H54 (cell line): ENCODE results near the gene VSIG8.

Source experiments
- DNase-seq: peaks from one replicate; pipeline ENCODE4 v3.0.0; 2011; ENCODE audit warnings: low spot score, mixed read lengths; ENCODE audit not compliant: insufficient read length
- FAIRE-seq: peaks from 3 replicates; lab custom pipeline; 2011; peaks lifted over from hg19 to GRCh38; lab: Jason Lieb, UNC
- POLR2A ChIP-seq: IDR thresholded peaks from 2 replicates; pipeline ENCODE4 v1.6.1; 2011; ENCODE audit warnings: low read depth, mild to moderate bottlenecking, low read length

VSIG8 gene

GRCh38 chr1:159857889-159858288 is 4.6 kb downstream of the VSIG8 start:
- no peak for TF ChIP-seq POLR2A
- DNase-seq (no peak), FAIRE-seq (no peak)

- TF ChIP-seq POLR2A: no peak
- DNase-seq (no peak), FAIRE-seq (no peak)
Measured at GRCh38 chr1:159856576-159856975, 5.9 kb downstream of the VSIG8 start.

GRCh38 chr1:159855709-159856108 is 6.7 kb downstream of the VSIG8 start:
- TF ChIP-seq POLR2A: no peak
- FAIRE-seq: no peak

GRCh38 chr1:159854693-159855192 is 7.7 kb downstream of the VSIG8 start:
- peak; percentile 95 for DNase-seq

More at GRCh38 chr1:159855709-159856108, 6.7 kb downstream of the VSIG8 start:
- no peak for DNase-seq

GRCh38 chr1:159854116-159854692 is 8.3 kb downstream of the VSIG8 start:
- peak; percentile 88 for TF ChIP-seq POLR2A
- DNase-seq: peak; percentile 80
- FAIRE-seq: no peak

More at GRCh38 chr1:159854693-159855192, 7.7 kb downstream of the VSIG8 start:
- peak; percentile 77 for TF ChIP-seq POLR2A
- no peak for FAIRE-seq

GRCh38 chr1:159853417-159854115 is 8.9 kb downstream of the VSIG8 start:
- FAIRE-seq: no peak

GRCh38 chr1:159851407-159851806 is 11.1 kb downstream of the VSIG8 start:
- TF ChIP-seq POLR2A: no peak
- FAIRE-seq (no peak), DNase-seq (no peak)

More at GRCh38 chr1:159853417-159854115, 8.9 kb downstream of the VSIG8 start:
- TF ChIP-seq POLR2A: no peak
- no peak for DNase-seq

- FAIRE-seq: no peak
Measured at GRCh38 chr1:159849626-159850366, 12.7 kb downstream of the VSIG8 start.

GRCh38 chr1:159848326-159848725 is 14.1 kb downstream of the VSIG8 start:
- FAIRE-seq: no peak
- no peak for DNase-seq
- TF ChIP-seq POLR2A: no peak

More at GRCh38 chr1:159849626-159850366, 12.7 kb downstream of the VSIG8 start:
- TF ChIP-seq POLR2A: no peak
- DNase-seq: peak; percentile 33

GRCh38 chr1:159847231-159847630 is 15.2 kb downstream of the VSIG8 start:
- no peak for TF ChIP-seq POLR2A
- DNase-seq: no peak
- FAIRE-seq: no peak

- TF ChIP-seq POLR2A: no peak
- FAIRE-seq (no peak), DNase-seq (no peak)
Measured at GRCh38 chr1:159845751-159846629, 16.5 kb downstream of the VSIG8 start.

GRCh38 chr1:159843459-159843858 is 19.0 kb downstream of the VSIG8 start:
- peak; percentile 72 for DNase-seq
- TF ChIP-seq POLR2A: no peak
- FAIRE-seq: no peak

GRCh38 chr1:159841749-159842148 is 20.7 kb downstream of the VSIG8 start:
- DNase-seq: no peak
- FAIRE-seq: no peak
- TF ChIP-seq POLR2A: no peak
